ENCODE data around the gene TMEM19.
A peak's percentile ranks its signal among the peaks of the same experiment; 100 is the strongest.

The TMEM19 gene

DNA sequence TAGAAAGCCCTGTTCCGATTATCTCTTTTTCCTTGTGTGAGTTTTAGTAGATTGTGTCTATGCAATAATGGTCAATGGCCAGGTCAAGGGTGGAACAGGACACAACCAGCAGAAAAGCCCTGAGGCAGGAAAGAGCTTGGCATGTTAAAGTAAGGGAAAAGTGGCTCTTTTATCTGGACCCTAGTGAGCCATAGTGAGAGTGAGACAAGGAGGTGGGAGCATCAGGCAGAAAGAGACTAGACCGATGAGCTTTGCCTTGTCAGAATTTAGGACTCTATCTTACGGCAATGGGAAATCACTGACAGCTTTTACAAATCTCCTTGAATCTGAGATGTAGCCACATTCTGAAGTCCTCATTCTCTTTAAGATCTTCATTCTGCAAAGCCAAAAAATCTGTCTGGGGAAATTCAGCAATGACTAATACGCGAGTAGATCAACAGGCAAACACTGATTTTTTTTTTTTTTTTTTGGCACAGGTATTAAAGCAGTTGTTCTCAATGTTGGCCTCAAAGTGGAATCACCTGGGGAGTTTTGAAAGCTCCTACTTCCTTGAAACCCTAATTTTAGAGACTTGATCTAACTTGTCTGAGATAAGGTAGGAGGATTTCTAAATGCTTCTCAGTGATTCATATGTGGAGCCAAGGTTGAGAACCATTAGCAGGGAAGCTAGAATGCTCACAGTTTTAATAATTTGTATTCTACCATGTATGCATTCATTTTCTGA lies 33.9 kb downstream of the TMEM19 start:
- DNase-seq, result no peak

DNA sequence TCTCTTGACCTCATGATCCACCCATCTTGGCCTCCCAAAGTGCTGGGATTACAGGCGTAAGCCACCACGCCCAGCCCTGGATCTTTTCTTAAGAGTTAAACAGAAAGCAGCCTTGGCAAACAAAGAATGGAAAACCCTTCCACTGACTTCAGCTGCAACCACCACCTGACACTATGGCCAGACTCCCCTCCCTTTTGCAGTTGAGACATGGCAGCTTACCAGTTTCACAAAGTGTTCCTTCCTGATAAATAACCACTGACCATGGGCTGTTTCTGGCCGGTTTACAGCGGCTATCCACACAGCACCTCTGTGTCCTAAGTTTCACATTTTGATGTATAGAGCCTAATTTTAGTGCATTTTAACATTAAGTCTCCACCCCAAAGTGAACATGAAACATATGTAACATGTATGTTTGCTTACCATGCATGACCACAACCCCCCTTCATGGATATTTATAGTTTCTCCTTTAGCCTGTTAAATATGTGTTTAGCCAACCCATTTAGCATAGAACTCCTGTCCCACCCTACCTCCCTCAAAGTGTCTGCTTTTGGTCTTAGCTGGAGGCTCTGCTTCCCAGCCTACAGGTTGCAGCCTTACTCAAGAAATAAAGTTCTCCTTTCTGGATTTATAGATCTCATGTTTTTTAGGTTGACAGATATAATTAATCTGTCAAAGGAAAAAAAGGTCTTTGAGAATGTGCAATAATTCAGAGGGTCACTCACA lies 36.1 kb downstream of the TMEM19 start:
- no peak for DNase-seq

DNA sequence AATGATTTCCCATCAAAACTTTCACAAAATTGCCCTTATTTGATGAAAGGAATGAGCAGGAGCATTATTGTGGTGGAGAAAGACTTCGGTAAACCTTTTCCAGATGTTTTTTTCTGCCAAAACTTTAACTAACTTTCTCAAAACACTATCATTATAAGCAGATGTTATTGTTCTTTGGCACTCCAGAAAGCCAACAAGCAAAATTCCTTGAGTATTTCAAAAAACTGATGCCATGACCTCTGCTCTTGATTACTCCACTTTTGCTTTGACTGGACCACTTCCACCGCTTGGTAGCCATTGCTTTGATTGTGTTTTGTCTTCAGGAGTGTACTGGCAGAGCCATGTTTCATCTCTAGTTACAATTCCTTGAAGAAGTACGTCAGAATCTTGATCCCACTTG lies 39.1 kb downstream of the TMEM19 start:
- DNase-seq, result no peak

DNA sequence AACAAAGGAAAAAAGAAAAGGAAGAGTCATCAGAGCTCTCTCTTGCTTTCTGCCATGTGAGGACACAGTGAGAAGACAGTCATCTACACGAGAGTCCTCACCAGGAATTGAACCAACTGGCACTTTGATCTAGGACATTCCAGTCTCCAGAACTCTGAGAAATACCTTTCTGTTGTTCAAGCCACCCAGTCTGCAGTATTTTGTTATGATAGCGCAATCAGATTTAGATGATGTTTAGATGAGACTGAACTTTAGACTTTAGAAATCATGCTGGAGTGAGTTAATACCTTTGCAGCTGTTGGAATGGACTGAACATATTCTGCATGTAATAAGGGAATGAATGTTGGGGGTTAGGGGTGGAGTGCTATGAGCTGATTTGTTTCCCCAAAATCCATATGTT lies 40.7 kb downstream of the TMEM19 start:
- no peak for DNase-seq

DNA sequence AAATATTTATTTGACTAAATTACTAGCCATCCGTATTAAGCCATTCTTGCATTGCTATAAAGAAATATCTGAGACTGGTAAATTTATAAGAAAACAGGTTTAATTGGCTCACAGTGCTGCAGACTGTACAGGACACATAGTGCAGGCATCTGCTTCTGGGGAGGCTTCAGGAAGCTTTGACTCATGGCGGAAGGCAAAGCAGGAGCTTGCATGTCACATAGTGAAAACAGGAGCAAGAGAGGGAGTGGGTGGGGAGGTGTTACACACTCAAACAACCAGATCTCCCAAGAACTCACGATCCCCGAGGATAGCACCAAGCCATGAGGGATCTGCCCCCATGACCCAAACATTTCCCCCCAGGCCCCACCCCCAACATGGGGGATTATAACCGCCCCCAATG lies 42.1 kb downstream of the TMEM19 start:
- no peak for DNase-seq

DNA sequence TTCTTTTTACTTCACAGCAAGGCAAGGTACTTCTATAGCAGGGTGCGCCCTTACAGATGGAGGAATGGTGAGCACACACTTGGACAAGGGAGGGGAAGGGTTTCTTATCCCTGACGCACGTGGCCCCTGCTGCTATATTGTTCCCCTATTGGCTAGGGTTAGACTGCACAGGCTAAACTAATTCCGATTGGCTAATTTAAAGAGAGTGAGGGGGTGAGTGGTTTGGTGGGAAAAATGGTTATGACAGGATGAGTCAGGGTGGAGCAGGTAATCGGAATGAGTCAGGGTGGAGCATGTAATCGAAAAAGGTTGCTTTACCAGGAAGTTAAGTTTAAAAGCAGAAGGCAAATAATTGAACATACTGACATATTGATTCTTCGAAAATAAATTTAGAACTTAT lies 45.1 kb downstream of the TMEM19 start:
- DNase-seq, result no peak

DNA sequence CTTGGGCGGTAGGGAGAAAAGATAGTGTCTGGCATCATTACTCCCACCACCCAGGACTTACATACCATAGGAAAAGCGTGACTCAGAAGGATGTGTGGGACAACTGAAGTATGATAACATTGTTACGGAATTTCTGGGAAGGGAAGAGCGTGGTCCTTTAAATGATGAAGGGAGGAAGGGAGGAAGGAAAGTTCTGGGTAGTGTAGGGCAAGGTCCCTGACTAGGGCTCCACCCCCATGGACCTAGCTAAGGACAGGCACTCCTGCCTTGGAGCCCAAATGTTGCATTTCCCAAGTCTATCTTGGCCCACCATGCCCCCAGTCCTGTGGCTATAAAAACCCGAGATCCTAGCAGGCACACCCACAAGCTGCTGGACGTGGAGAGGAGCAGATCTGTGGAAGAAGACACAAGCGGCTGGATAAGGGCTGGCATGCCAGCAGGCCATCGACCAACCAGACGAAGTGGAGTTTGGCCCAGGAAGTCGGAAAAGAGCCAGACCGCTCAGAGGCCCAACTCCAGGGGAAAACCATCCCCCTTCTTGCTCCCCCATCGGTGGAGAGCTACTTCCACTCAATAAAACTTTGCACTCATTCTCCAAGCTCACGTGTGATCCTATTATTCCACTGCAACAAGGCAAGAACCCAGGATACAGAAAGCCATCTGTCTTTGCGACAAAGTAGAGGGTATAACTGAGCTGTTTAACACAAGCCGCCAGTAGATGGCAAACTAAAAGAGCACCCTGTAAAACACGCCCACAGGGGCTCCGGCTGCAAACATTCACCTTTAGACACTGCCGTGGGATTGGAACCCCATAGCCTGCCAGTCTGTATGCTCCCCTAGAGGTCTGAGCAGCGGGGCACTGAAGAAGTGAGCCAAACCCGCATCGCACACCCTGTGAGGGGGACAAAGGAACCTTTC lies 45.8 kb downstream of the TMEM19 start:
- no peak for DNase-seq

DNA sequence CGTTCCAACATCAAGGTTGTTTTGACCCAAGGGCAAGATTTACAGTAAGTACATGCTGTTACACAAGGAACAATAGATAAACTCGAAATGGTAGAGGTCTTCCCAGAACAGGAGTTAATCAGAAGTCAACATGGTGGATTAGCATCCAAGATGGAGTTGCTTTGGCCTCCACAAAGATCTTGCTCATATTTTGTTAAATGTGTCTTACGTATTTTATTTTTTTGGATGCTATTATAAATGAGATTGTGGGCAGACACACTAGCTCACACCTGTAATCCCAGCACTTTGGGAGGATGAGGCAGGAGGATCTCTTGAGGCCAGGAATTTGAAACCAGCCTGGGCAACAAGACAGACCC lies 46.5 kb downstream of the TMEM19 start:
- no peak for DNase-seq

DNA sequence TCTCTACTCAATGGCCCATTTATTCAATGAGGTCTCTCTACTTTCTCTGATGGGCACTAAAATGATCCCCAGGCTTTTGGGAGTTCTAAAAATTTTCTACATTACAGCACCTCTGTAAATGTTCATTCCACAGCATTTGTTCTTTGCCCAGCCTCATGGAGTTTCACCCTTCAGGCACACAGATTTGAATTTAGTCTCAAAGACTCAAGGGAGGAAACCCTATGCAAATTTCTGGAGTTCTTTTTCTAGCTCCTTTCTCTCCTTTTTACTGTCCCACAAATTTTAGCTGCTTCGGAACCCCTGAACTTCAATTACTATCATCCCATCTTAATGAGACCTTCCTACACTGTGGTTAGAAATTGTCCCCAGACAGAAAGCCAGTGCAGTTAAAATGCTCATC lies 51.3 kb downstream of the TMEM19 start:
- no peak for DNase-seq

DNA sequence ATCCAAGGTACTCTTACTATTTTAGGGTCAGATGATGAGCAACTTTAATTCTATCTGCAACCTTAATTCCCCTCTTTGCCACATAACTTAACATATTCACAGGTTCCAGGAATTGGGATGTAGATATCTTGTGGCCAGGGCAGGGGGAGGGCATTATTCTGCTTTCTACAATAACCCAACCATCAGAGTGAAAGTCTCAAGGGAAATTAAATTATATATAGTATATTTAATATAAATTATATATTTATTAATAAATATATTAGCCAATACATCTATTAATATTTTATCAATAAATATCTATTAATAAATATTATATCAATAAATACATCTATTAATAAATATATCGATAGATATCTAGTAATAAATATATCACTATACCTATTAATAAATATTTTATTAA lies 57.1 kb downstream of the TMEM19 start:
- DNase-seq, result no peak

DNA sequence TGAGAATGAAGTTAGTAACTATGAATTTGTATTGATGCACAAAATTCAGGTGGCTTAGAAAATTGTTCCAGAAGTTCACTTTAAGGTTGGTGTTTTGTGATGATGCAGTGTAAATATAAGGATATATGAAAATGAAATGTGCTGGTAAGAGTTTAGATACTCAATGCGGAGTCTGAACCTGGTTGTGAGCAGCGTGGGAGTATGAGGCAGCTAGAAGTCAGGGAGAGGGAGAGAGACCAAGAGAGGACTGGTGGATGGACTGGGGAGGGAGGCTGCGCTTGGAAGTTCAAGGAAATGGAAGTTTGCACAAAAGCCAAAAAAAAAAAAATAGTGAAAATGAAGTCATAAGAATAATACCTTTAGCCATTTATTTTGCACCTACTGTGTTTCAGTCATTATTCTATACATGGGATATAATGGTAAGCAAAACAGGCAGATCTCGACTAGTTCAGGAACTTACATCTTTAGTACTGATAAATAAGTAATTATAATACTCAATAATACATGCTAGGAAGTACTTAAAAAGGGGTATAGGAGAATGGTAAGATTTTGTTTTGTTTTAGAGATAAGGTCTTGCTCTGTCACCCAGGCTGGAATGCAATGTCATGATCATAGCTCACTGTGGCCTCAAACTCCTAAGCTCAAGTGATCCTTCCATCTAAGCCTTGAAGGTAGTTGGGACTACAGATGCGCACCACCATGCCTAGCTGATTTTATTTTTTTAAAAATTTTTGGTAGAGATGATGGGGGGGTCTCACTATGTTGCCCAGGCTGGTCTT lies 58.8 kb downstream of the TMEM19 start:
- DNase-seq, result no peak

DNA sequence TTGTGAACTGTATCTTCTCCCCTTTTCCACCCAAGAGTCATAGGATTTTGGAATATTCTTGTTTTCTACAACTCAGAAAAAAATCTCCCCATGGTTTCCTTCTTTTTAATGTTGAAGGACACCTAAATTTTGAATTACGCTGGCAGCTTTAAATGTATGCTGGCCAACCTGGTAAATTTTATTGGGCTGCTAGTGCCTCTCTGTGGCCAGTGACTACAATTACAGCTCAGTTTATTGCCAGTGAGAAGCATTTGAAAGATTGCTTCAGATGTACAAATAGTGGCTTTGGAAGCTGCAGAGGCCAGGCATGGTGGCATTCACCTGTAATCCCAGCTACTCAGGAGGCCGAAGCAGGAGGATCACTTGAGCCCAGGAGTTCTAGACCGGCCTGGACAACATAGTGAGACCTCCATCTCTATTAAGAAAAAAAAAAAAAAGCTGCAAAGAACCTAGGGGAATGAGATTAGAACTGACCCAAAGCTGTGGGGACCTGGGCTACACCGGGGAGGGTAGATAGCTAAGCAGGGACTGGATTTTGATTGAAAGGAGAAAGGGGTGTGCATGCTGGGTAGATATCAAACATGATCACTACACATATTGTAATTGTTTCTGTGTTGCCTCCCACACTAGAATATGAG lies 61.2 kb downstream of the TMEM19 start:
- DNase-seq, result peak; percentile 12

DNA sequence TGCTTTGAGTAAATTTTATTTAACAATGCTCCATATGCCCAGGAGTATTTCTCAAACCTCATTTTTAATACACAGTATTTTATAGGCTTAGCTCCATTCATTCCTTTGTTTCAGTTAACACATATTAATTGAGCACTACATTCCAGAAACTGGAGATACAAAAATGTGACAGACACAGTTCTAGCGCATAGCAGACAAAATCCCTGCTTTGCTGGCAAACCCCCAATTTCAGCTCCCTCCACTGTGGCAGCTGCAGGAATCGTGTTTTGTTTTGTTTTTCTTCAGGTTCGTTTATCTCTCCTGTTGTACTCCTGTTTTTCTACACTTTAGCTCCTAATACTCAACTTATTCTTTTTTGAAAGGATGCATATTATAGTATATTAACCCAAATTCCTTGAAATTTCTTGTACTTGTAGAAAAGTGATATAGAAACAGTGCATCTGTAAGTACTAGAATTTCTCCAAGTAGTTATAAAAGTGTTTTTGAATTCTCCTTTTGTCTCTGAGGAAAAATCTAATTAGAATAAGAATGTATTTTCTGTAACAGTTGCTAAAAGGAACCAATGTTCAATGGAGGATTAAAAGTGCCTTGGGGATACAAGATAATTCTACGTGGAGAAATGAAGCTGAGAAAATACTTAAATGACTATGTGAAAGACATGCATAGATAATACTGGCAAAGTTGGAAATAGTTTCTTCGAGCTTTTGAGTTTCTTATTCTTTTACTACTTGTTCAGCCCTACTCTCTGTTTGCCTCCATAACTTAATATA lies 62.4 kb downstream of the TMEM19 start:
- DNase-seq, result no peak

DNA sequence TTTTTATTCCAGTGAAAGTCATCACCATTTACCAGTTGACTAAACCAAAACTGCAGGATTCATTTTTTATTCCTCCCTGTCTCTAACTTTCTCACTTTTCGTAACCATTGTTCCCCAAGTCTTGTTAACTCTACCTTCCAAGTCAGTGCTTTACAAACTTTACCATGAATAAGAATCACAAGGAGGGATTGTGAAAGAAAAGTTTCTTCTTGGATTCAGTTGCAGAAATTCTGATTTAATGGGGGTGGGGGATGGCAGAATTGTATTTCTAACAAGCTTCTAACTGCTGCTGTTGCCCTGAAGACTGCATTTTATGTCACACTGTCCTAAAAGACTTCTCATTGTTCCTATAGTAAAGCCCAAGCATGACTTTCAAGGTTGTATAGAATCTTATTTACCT lies 63.8 kb downstream of the TMEM19 start:
- no peak for DNase-seq

DNA sequence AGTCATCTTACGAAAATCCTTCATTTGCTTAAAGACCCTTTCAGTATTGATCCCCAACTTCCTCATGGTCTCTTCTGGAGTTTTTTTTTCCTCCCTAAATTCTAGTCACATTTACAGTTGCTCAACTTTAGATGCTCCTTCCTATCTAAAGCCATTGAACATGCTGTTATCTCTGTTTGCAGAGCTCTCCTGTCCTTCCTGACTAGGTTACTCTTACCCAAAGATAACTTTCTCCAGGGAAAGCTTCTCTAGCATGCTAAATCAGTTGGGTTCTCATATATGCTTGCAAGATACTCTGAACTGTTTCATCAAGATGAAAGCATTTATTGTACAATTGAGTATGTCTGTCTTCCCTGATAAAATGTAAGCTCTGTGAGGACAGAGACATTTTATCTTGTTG lies 67.0 kb downstream of the TMEM19 start:
- DNase-seq, result no peak
